ENCODE data around the gene FAM219A.

DNA sequence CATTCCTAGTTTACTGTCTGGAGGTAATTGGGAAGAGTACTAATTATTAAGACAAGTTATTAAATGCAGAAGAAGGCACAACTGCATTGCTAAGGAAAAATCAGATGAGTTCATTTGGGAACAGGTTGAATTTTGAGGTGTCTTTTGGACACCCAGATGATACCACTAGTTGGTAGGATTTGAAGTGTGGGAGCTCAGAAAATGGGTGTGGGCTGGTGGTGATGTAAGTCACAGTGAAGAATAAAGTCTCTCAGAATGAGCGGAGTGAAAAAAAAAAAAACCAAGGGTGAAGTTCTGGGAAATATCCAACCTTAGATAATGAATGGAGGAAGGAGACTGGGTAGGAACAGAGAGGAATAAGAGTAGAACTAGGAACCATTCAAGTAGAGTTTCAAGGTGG lies 46.0 kb downstream of the FAM219A start:
- TF ChIP-seq ZC3H10 (CRISPR knock-in tag; IDR thresholded peaks at IDR 0.05) = no peak
- TF ChIP-seq ISL1 (CRISPR knock-in tag; IDR thresholded peaks at IDR 0.05) = no peak
- no peak for TF ChIP-seq ZNF8 (CRISPR knock-in tag; IDR thresholded peaks at IDR 0.05)
- no peak for TF ChIP-seq TOX (CRISPR knock-in tag; IDR thresholded peaks at IDR 0.05; ENCODE audit: borderline replicate concordance)

All from SK-N-SH treated with all-trans-retinoic acid at 6 μM for 48 hours (cell line).